GM23248 (cell line): ENCODE results near the gene PLA2G2E. TPM values are rescaled to one million over a fixed set of nuclear protein-coding genes. Genes with fewer than 3 reads are reported as not detected.

ENCODE experiments used
- DNase-seq: peaks from one replicate; pipeline ENCODE4 v3.0.0-alpha.2; 2015
- H2AFZ ChIP-seq: fragments of 200-600 bp; sonication (generic); 2 replicates; pipeline ENCODE4 v1.6.1; 2016; ENCODE audit warnings: antibody characterized with exemption
- H3F3A ChIP-seq: fragments of 200-600 bp; sonication (generic); 2 replicates; pipeline ENCODE4 v1.6.1; 2016; ENCODE audit warnings: mild to moderate bottlenecking, antibody characterized with exemption, mixed run types; ENCODE audit not compliant: insufficient read depth
- H3K27ac ChIP-seq: fragments of 200-600 bp; sonication (generic); 2 replicates; pipeline ENCODE4 v1.5.1; 2016; ENCODE audit warnings: mild to moderate bottlenecking
- H3K27me3 ChIP-seq: fragments of 200-600 bp; sonication (generic); replicated peaks from 2 replicates; pipeline ENCODE4 v1.6.1; 2016; ENCODE audit warnings: mild to moderate bottlenecking; ENCODE audit not compliant: insufficient read depth
- H3K36me3 ChIP-seq: fragments of 200-600 bp; sonication (generic); 2 replicates; pipeline ENCODE4 v1.6.1; 2016; ENCODE audit warnings: low read depth, mild to moderate bottlenecking
- H3K4me1 ChIP-seq: fragments of 200-600 bp; sonication (generic); 2 replicates; pipeline ENCODE4 v1.6.1; 2016; ENCODE audit warnings: mild to moderate bottlenecking; ENCODE audit not compliant: insufficient read depth
- H3K4me2 ChIP-seq: fragments of 200-600 bp; sonication (generic); one replicate; pipeline ENCODE4 v1.6.1; 2016; ENCODE audit warnings: mild to moderate bottlenecking; ENCODE audit not compliant: unreplicated experiment
- H3K4me3 ChIP-seq: fragments of 200-600 bp; sonication (generic); 2 replicates; pipeline ENCODE4 v1.5.1; 2016; ENCODE audit warnings: mild to moderate bottlenecking
- H3K79me2 ChIP-seq: fragments of 200-600 bp; sonication (generic); 2 replicates; pipeline ENCODE4 v1.6.1; 2016; ENCODE audit warnings: mild to moderate bottlenecking; ENCODE audit not compliant: insufficient read depth
- H3K9ac ChIP-seq: fragments of 200-600 bp; sonication (generic); 2 replicates; pipeline ENCODE4 v1.6.1; 2016; ENCODE audit warnings: mild to moderate bottlenecking
- H3K9me2 ChIP-seq: fragments of 200-600 bp; sonication (generic); 2 replicates; pipeline ENCODE4 v1.6.1; 2016; ENCODE audit warnings: mixed run types, mild to moderate bottlenecking, moderate library complexity; ENCODE audit not compliant: insufficient read depth
- H3K9me3 ChIP-seq: fragments of 200-600 bp; sonication (generic); one replicate; pipeline ENCODE4 v1.6.1; 2017; ENCODE audit warnings: low read depth
- H4K20me1 ChIP-seq: fragments of 200-600 bp; sonication (generic); 2 replicates; pipeline ENCODE4 v1.6.0; 2016; ENCODE audit not compliant: insufficient read depth
- EZH2 ChIP-seq: fragments of 200-600 bp; sonication (generic); IDR thresholded peaks from 2 replicates; pipeline ENCODE4 v1.6.1; 2018; ENCODE audit warnings: antibody characterized with exemption, mild to moderate bottlenecking; ENCODE audit not compliant: insufficient read depth, poor library complexity, severe bottlenecking
- EZH2phosphoT487 ChIP-seq: fragments of 200-600 bp; sonication (generic); IDR thresholded peaks from 2 replicates; pipeline ENCODE4 v1.6.1; 2018; ENCODE audit warnings: antibody characterized with exemption, moderate library complexity, mild to moderate bottlenecking, low read depth; ENCODE audit not compliant: insufficient read depth
- WGBS, 2 experiments: methylation state at CpG; one replicate each; pipeline ENCODE4 v1.1.6; 2015 to 2017; ENCODE audit warnings: low lambda C conversion rate in 2 of 2, low coverage in 1 of 2; ENCODE audit errors: missing lambda C conversion rate in 2 of 2; 5-methylcytosine and 5-hydroxymethylcytosine counted together
- in situ Hi-C: fragments of 300-500 bp; cut with MboI; formaldehyde crosslinking; loops from 2 replicates; pipeline ENCODE4 v1.15.0; 2020
- polyA plus RNA-seq: library from polyadenylated mRNA; unstranded; fragments of >200 nt; fragmentation: Nextera tagmentation; extraction: Ambion mirVana; gene quantifications from 2 replicates; pipeline ENCODE4 v1.2.1, GENCODE V29; 2016
- total RNA-seq: library from RNA; depleted of rRNA; stranded (reverse); fragments of >200 nt; shearing (Covaris generic); gene quantifications from 2 replicates; pipeline ENCODE4 v1.2.3, GENCODE V29; 2014; rRNA removed

The PLA2G2E gene, protein sequence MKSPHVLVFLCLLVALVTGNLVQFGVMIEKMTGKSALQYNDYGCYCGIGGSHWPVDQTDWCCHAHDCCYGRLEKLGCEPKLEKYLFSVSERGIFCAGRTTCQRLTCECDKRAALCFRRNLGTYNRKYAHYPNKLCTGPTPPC
- total RNA-seq (not detected in 2 replicates), polyA plus RNA-seq (not detected in 2 replicates)

GRCh38 chr1:19923137-19923952 is at the start of gene PLA2G2E:
PLA2G2E (minus strand) TSS chr1:19923617; CDS start chr1:19923559, 58 bp downstream.
- Histone ChIP-seq H4K20me1 (no peaks in the 10 kb centered on the region), H3K9me2 (no peaks in the 10 kb centered on the region), H3K79me2 (no peaks in the 10 kb centered on the region), H2AFZ (no peak within 1 kb of the TSS), H3K4me3 (no peak within 1 kb of the TSS), H3K4me2 (no peak within 1 kb of the TSS), H3K4me1 (peaks cover 9% of the 10 kb centered on the region), H3K27ac (no peak within 1 kb of the TSS), H3K36me3 (no peaks in the 10 kb centered on the region), H3K9ac (no peak within 1 kb of the TSS), H3F3A (peaks cover 5% of the 10 kb centered on the region; the same call in 1 of the 2 replicates), H3K27me3 (no peaks in the 10 kb centered on the region), H3K9me3 (no peaks in the 10 kb centered on the region)
- in situ Hi-C loops = no loop called here
- no peak for TF ChIP-seq EZH2phosphoT487
- no peak for TF ChIP-seq EZH2
- no peak for DNase-seq
- WGBS, 2 experiments = 60 to 61% methylated on average over 14 of the region's 14 CpGs

DNA sequence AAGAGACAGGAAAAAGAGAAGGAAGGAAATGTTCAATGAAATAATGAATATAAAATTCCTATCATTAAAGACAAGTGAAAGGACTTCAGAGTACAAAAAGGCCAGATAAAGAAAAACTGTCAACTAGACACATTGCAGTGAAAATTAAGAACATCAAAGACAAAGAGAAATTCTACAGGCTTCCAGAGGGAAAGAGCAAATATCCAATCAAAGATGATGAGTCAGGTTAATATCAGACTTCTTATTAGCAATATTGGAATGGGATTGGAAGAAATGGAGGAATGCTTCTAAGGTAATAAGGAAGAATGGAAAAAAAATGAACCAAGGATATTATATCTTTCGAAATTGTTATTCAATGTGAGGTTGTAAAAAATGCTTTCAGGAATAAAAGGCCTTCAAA is 48.2 kb upstream of the PLA2G2E start:
- Histone ChIP-seq H4K20me1 (no peaks in the 10 kb centered on the region), H2AFZ (no peak overlapping the region), H3K4me1 (peaks cover 14% of the 10 kb centered on the region), H3K9me2 (no peaks in the 10 kb centered on the region), H3K79me2 (no peaks in the 10 kb centered on the region), H3K36me3 (no peaks in the 10 kb centered on the region), H3F3A (0 out of 2 replicates have a peak, but pooled peaks cover 13% of the 10 kb centered on the region), H3K27ac (no peak overlapping the region), H3K4me3 (no peak overlapping the region), H3K4me2 (no peak overlapping the region), H3K27me3 (0 out of 2 replicates have a peak, but pooled peaks cover 7% of the 10 kb centered on the region), H3K9me3 (no peaks in the 10 kb centered on the region), H3K9ac (no peak overlapping the region)
- DNase-seq = no peak
- TF ChIP-seq EZH2 = no peak
- TF ChIP-seq EZH2phosphoT487 = no peak
- in situ Hi-C loops = no loop called here
- 50 to 53% methylated on average over 1 of the region's 1 CpG for WGBS, 2 experiments

DNA sequence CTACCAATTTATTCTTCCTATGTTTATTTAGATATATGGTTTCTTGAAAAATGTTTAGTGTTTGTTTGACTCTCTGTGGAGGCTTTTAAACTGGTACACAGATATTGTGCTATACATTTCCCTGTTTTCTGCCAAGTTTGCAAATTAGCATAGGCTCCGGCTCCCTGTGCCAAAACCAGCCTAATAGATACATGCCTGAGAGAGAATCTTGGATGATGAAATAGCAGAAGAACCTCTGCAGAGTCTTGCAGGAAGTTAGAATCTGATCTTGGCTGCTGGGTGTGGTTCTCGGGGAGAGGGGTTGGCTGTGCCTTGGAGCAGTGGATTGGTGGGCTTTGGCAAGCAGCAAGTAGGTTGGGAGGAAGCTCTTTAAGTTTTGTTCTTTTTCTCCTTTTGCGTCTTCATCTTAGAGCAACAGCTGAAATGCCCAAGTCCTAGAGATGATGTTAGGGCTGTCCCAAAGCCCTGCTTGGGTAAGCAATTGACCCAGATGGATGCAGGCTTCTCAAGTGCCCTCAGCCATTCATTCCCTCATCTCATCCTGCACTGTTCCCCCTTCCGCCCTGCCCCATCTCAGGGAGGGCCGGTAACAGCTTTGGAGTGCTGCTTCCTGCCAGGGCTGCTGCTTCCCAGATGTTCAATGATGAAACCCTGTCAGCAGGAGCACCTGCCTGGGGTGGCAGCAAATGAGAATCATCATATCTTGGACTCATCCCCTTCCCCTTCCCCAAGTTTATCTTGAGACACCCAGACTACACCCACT is 46.7 kb upstream of the PLA2G2E start:
- in situ Hi-C loops = no loop called here
- Histone ChIP-seq H3K4me3 (no peak overlapping the region), H3K9me3 (no peaks in the 10 kb centered on the region), H3K27me3 (peaks cover 7% of the 10 kb centered on the region; the same call in 1 of the 2 replicates), H3K79me2 (no peaks in the 10 kb centered on the region), H3K4me1 (peaks cover 14% of the 10 kb centered on the region), H4K20me1 (no peaks in the 10 kb centered on the region), H3K9me2 (no peaks in the 10 kb centered on the region), H3F3A (0 out of 2 replicates have a peak, but pooled peaks cover 13% of the 10 kb centered on the region), H3K9ac (no peak overlapping the region), H3K36me3 (no peaks in the 10 kb centered on the region), H3K27ac (no peak overlapping the region), H3K4me2 (peak overlapping the region; percentile 46), H2AFZ (no peak overlapping the region)
- 29 to 30% methylated on average over 5 of the region's 5 CpGs for WGBS, 2 experiments
- peak; percentile 39 for DNase-seq
- TF ChIP-seq EZH2phosphoT487 = no peak
- TF ChIP-seq EZH2 = no peak

- no peaks in the 10 kb centered on the region for H3K9me2 ChIP-seq
- 0 out of 2 replicates have a peak, but pooled peaks cover 13% of the 10 kb centered on the region for H3F3A ChIP-seq
- TF ChIP-seq EZH2 (no peak), EZH2phosphoT487 (no peak)
- no peaks in the 10 kb centered on the region for H4K20me1 ChIP-seq
- peaks cover 14% of the 10 kb centered on the region for H3K4me1 ChIP-seq
- H3K36me3 ChIP-seq = no peaks in the 10 kb centered on the region
- H3K27ac ChIP-seq = no peak overlapping the region
- no peak overlapping the region for H3K9ac ChIP-seq
- no peak overlapping the region for H3K4me2 ChIP-seq
- WGBS, 2 experiments = 35 to 36% methylated on average over 9 of the region's 9 CpGs
- no peak overlapping the region for H3K4me3 ChIP-seq
- H2AFZ ChIP-seq = no peak overlapping the region
- in situ Hi-C loops = no loop called here
- no peak for DNase-seq
- peaks cover 26% of the 10 kb centered on the region for H3K27me3 ChIP-seq
- H3K9me3 ChIP-seq = no peaks in the 10 kb centered on the region
- H3K79me2 ChIP-seq = no peaks in the 10 kb centered on the region
Observed at GRCh38 chr1:19967808-19968207, 44.4 kb upstream of the PLA2G2E start.
